Midbrain (tissue), 1 donor: ENCODE results near the gene SERHL2.
"Not testable (repeated sequence)": the region's sequence is repeated elsewhere in the genome, so short reads cannot be mapped to it uniquely, and the experiment has no call there.

Experiments used
- DNase-seq: peaks from one replicate; lab custom pipeline; 2025; lab: John Stamatoyannopoulos, UW

Gene SERHL2

DNA sequence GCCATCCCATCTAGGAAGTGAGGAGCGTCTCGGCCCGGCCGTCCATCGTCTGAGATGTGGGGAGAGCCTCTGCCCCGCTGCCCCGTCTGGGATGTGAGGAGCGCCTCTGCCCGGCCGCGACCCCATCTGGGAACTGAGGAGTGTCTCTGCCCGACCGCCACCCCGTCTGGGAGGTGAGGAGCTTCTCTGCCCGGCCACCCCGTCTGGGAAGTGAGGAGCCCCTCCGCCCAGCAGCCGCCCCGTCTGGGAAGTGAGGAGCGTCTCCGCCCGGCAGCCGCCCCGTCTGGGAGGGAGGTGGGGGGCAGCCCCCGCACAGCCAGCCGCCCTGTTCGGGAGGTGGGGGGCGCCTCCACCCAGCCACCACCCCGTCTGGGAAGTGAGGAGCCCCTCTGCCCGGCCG, 53.9 kb downstream of the SERHL2 start:
- not testable (repeated sequence) for DNase-seq

- peak; percentile 44 for DNase-seq
Measured at GRCh38 chr22:42608136-42608822, 54.5 kb downstream of the SERHL2 start.

DNA sequence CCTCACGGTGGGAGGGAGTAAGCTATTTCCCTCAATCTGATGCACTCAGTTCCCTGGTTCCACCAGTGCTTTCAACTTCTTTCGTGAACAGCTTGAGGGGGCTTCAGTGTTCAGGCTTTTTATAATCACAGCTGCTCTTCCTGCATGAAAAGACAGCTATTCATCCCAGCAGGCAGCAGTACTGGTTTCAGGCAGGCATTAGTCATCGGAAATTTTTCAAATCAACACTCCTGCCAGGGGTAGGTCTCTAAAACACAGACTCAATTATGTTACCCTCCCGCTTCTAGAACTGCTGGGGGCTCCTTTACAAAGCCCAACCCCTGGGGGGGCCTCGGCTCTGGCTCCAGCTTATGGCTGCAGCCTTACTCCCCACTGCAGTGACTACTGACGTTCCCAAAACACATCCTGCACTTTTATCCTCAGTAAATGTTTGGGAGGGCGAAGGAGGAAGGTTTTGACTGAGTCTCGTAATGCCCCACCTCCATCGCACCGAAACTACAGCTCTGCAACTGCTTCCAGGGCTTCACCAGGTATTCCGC, 55.1 kb downstream of the SERHL2 start:
- DNase-seq = peak; percentile 60

DNA sequence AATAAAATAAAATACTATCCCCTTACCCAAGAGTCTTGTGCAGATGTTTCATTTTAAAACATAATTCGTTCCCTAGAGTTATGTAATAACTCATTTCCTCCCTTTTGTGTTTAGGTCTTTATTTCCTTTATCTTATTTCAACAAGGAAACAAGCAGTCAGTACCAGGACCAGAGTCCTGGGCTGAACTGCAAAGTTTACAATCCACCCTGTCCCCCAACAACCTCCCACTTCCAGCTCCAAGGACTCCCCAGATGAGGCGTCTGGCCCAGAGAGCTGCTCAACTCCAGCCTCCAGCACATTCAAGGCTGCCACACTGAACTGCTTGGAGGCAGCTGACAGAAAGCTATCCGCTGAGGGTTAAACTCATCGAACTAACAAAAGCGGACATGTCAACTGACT, 56.4 kb downstream of the SERHL2 start:
- DNase-seq = no peak

- no peak for DNase-seq
Measured at GRCh38 chr22:42611051-42611450, 57.3 kb downstream of the SERHL2 start.

GRCh38 chr22:42612336-42612735, 58.6 kb downstream of the SERHL2 start:
- no peak for DNase-seq

- no peak for DNase-seq
Measured at GRCh38 chr22:42613872-42614301, 60.1 kb downstream of the SERHL2 start.

DNA sequence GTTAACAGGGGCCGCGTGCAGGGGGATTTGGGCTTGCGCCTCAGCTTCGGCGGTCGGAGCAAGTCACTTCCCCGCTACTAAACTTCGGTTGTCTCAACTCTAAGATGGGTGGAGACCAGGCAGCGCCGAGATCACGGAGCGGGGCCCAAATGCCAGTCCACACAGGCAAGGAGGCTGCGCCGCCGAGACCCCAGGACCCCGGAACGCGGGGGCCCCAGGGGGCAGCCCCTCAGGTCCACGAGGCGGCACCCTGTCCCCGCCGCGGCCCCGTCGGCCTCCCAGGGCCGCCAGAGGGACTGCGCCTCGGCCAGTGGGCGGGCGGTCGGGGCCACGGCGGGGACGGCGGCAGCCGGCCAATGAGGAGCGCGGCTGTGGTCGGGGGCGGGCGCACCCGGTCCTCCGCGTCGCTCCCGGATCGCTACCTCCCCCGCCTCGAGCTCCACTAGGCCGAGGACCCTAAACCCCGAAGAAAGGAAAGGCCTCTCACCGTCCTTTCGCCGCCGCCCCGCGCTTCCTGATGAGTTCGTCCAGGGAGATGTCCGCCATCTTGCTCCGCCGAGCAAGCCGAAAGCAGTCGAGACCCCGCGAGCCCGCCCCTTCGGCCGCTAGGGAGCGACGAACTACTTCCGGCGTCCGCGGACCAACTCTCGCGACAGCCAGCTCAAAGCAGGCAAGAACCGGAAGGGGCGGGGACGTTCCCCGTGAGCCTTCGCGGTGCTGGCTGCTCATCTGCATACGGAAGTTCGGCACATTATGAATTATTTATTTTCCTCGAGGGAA, 60.7 kb downstream of the SERHL2 start, which contains the start of gene POLDIP3:
TSS of gene POLDIP3 (minus strand) at position 572 of the 780 bp plus-strand sequence. CDS start at position 546, 26 bp downstream.
- DNase-seq = peak; percentile 99

DNA sequence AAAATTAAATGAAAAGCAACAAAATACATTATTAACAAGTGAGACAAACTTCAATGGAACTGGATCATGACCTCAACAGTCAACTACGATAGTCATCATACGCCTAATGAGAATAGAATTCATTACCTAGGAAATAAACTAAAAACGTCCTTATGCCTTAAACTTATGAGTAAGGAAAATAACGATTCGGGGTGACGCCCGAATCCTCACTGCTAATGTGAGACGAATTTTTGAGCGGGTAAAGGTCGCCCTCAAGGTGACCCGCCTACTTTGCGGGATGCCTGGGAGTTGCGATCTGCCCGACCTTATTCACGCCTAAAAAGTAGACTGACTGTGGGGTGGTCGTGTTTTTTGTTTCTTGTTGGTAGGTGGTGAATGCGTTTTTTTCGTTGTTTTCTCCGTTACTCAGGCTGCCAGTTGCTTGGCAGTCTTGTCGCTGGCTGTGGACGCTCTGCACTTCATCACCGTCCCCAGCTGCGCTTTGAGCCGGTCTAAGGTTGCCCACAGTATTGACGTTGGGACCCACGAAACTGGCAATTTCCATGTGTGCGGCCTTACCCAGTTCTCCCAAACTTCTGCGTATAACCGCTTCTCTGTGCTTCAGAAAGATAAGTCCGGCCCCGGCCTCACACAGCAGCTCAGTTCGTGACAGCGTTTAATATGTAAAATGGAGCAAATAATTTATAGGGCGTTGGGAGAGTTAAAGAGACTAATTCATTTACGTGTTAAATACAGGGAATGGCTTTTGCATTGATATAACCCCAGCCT, 61.5 kb downstream of the SERHL2 start:
- peak; percentile 94 for DNase-seq

DNA sequence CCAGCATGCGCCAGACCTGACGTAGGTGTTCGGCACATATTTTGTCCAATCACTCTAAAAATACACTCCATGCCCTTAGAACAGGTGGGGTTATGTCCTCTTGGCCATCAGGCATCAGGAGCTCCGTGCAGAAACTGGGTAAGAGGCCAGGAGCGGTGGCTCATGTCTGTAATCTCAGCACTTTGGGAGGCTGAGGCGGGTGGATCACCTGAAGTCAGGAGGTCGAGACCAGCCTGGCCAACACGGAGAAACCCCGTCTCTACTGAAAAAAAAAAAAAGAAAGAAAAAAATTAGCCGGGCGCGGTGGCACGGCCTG, 62.1 kb downstream of the SERHL2 start:
- not testable (repeated sequence) for DNase-seq

- no peak for DNase-seq
Measured at GRCh38 chr22:42617155-42617983, 63.6 kb downstream of the SERHL2 start.

DNA sequence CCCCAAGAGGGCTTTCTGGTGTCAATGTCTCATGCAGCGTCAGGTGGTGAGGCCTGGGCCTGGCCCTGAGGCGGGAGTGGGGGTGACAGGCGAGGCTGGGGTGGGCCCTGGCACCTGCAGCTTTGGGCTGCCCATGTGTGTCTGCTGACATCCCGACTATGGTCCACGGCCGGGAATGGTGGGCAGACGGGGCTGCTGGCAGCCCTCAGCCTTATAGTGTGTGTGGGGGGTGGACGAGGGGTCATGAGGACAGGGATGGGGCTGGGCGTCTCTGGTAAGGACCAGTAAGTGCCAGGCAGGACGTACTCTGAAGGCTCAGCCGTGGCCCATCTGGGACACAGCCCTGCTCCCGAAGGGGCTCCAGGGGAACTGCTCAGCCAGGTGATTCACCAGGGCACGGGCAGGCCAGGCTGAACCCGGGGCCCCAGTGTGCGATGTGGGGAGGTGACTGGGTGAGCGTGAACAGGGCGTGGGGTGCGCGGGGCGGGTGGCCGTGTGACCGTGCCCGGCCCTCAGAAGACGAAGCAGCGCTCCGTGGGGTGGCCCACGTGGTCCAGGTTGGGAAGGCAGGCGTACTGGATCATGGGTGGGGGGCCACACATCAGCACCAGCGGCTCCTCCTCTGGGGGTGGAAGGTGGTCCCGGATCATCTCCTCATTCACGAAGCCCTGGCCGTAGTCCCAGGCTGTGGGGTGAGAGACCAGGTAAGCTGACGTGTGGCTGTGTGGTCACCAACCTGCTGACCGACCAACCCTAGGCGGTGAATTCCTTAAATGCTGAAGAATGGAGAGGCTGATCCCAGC, 65.7 kb downstream of the SERHL2 start:
- DNase-seq = no peak

- DNase-seq = no peak
Measured at GRCh38 chr22:42620084-42620483, 66.3 kb downstream of the SERHL2 start.

DNA sequence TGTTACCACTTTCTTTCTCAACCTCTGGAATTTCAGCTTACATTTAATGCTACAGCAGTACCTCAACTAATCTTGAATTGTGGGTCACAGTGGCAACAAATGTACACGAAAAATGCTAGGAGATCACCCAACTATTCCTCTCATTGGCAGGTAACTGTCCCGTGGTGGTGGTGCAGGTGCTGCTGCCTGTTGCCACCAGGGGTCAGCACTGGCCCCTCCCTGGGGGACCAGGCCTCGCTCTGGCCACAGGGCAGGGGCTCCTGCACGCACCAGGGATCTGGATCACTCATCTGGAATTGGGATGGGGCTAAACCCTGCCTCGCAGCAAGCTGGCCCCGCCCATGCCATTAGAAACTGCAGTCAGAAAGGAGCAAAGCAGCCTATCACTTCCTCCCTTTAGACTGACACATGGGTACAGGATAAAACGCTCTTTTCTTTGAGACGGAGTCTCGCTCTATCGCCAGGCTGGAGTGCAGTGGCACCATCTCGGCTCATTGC, 67.8 kb downstream of the SERHL2 start:
- peak; percentile 6 for DNase-seq

DNA sequence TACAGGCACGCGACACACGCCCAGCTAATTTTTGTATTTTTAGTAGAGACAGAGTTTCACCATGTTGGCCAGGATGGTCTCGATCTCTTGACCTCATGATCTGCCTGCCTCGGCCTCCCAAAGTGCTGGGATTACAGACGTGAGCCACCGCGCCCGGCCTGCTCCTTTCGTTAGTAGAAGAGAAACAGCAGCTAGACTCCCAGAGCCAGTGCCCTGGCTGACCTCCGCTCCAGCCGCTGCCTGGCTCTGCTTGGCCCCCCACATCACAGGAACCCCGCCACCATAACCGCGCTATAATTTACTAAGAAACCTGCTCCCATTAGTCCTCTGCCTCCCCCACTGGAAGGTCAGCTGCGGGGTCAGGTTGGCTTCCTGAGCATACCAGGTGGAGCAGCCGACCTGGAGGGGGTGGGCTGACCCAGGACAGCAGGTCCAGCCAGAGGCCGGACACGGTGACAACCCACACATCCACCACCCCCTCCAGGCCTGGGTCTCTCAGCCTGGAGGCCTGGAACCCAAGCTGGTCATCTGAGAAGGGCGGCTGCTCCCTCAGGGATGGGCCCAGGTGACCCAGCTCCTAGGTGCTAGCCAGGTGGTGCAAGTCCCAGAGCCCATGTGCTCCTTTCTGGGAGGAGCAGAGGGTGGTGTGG, 68.4 kb downstream of the SERHL2 start:
- no peak for DNase-seq

DNA sequence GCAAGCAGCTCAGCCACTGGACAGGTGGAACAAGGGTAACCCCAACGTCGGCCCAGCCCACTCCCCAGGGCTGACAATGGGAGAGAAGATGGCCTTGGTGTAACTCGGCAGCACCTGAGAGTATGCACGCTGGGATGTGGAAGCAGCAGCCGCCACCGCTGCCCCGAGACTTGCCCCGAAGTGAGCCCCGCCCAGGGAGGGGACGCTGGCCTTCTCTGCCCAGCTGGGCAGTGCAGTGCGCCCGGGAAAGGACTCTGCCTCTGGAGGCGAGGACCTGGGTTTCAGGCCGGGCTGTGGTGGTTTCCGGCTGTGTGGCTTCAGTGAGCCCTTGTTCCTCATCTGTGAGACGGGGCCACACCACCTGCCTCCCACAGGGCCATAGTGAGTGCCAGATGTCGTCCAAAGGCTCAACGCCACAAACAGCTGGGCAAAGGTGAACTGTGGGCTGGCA, 69.6 kb downstream of the SERHL2 start:
- DNase-seq = no peak
